Activated T-helper 1 cell treated with anti-CD3 and anti-CD28 coated beads, Interleukin-12 subunit alpha, Interleukin-12 subunit beta, Interleukin-2, Interleukin-4 antibody, amounts not matched to agents 30 ng/mL and 10 ng/mL and 1 ng/mL, durations not matched to agents 14 hours and 24 hours and 36 hours (primary cell): ENCODE results near the gene SYTL3. TPM values are rescaled to one million over a fixed set of nuclear protein-coding genes. Genes with fewer than 3 reads are reported as not detected.

Experiments used
- DNase-seq: peaks from one replicate; pipeline ENCODE4 v3.0.0; 2021; ENCODE audit warnings: low spot score
- H3K27ac Mint-ChIP-seq: one replicate; pipeline ENCODE4 v1.8.0; 2021; ENCODE audit warnings: mild to moderate bottlenecking, mixed read lengths
- H3K27me3 Mint-ChIP-seq: one replicate; pipeline ENCODE4 v1.8.0; 2022; ENCODE audit warnings: mild to moderate bottlenecking, moderate library complexity, mixed read lengths; ENCODE audit not compliant: insufficient read depth
- H3K36me3 Mint-ChIP-seq: one replicate; pipeline ENCODE4 v1.8.0; 2021; ENCODE audit warnings: low read depth, mixed read lengths
- H3K4me1 Mint-ChIP-seq: one replicate; pipeline ENCODE4 v1.8.0; 2021; ENCODE audit warnings: low read depth, mixed read lengths
- H3K4me3 Mint-ChIP-seq: one replicate; pipeline ENCODE4 v1.8.0; 2021; ENCODE audit warnings: mild to moderate bottlenecking, moderate library complexity, mixed read lengths
- H3K9me3 Mint-ChIP-seq: one replicate; pipeline ENCODE4 v1.8.0; 2021; ENCODE audit warnings: mixed read lengths
- intact Hi-C: fragments of 100-400 bp; cut with micrococcal nuclease; formaldehyde crosslinking; loops from one replicate; pipeline ENCODE4 v1.15.1; 2024
- total RNA-seq: library from RNA; stranded (reverse); gene quantifications from 2 replicates; pipeline ENCODE4 v1.2.3, GENCODE V29; 2022

The SYTL3 gene
- total RNA-seq, 1 donor from 2014 or later, result 123 TPM

DNA sequence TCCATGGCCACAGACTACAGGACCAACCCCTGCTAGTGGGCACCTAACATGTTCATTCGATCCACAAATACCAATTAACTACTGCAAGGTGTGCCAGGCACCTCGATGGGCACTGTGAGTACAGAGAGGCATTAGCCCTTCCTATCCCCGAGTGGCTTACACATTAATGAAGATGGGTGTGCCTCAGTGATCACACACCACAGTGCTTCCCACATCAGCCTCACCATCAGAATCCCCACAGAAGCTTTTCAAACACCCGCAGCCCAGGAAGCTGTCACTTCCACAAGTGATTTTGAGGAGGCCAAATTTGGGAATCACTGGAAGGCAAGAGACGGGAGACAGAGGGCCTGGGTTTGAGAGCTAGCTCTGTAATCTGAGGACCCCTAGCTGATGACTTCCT, 145.7 kb downstream of the SYTL3 start:
- no peak for DNase-seq
- peaks cover 16% of the 10 kb centered on the region for H3K36me3 Mint-ChIP-seq
- no peak overlapping the region for H3K27ac Mint-ChIP-seq

GRCh38 chr6:158796353-158796752, 146.5 kb downstream of the SYTL3 start:
- H3K27me3 Mint-ChIP-seq, result no peaks in the 10 kb centered on the region
- no peak for DNase-seq
- H3K36me3 Mint-ChIP-seq, result peaks cover 13% of the 10 kb centered on the region
- no peaks in the 10 kb centered on the region for H3K9me3 Mint-ChIP-seq
- H3K4me3 Mint-ChIP-seq, result no peak overlapping the region
- H3K27ac Mint-ChIP-seq, result peak overlapping the region; percentile 75
- peaks cover 69% of the 10 kb centered on the region for H3K4me1 Mint-ChIP-seq
- intact Hi-C loops, result loop anchor here (2.0 to 5.0 kb wide), 3 partner anchors 56 to 144 kb away; partner anchors contain the start of gene SYTL3

More for the DNA sequence above, 145.7 kb downstream of the SYTL3 start:
- no peaks in the 10 kb centered on the region for H3K27me3 Mint-ChIP-seq
- H3K4me3 Mint-ChIP-seq, result no peak overlapping the region
- H3K4me1 Mint-ChIP-seq, result peaks cover 73% of the 10 kb centered on the region
- no peaks in the 10 kb centered on the region for H3K9me3 Mint-ChIP-seq
- intact Hi-C loops, result loop anchor here (5.0 kb wide), 2 partner anchors 72 to 143 kb away; partner anchors contain the start of gene SYTL3

- no peak for DNase-seq
- H3K36me3 Mint-ChIP-seq, result peaks cover 13% of the 10 kb centered on the region
- peaks cover 75% of the 10 kb centered on the region for H3K4me1 Mint-ChIP-seq
- H3K9me3 Mint-ChIP-seq, result no peaks in the 10 kb centered on the region
- H3K27me3 Mint-ChIP-seq, result no peaks in the 10 kb centered on the region
- no peak overlapping the region for H3K4me3 Mint-ChIP-seq
- intact Hi-C loops, result loop anchor here (1.0 to 5.0 kb wide), 5 partner anchors 19 to 198 kb away; partner anchors contain the start of gene SYTL3
- H3K27ac Mint-ChIP-seq, result peak overlapping the region; percentile 33
These were observed 147.8 kb downstream of the SYTL3 start for GRCh38 chr6:158797331-158798310.

DNA sequence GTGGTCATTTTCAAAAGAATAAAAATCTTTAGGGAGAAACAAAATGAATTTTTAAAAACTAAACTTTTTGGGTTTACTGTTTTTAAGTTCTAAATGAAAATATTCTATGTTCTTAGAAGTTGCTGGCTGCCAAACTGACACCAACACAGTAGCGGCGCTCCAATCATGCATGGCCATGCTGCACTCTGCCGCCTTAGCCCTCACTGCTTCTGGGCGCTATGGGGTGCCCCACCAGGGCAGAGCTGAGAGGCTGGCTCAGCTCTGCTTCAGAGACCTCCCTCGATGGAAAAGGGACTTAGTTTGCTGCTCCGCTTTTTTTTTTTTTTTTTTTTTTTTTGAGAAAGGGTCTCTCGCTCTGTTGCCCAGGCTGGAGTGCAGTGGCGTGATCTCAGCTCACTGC, 148.5 kb downstream of the SYTL3 start:
- Mint-ChIP-seq H3K27ac (peak overlapping the region; percentile 33), H3K9me3 (no peaks in the 10 kb centered on the region), H3K4me3 (no peak overlapping the region), H3K27me3 (no peaks in the 10 kb centered on the region), H3K4me1 (peaks cover 81% of the 10 kb centered on the region), H3K36me3 (peaks cover 16% of the 10 kb centered on the region)
- no peak for DNase-seq
- intact Hi-C loops, result loop anchor here (5.0 kb wide), 2 partner anchors 69 to 146 kb away; partner anchors contain the start of gene SYTL3

DNA sequence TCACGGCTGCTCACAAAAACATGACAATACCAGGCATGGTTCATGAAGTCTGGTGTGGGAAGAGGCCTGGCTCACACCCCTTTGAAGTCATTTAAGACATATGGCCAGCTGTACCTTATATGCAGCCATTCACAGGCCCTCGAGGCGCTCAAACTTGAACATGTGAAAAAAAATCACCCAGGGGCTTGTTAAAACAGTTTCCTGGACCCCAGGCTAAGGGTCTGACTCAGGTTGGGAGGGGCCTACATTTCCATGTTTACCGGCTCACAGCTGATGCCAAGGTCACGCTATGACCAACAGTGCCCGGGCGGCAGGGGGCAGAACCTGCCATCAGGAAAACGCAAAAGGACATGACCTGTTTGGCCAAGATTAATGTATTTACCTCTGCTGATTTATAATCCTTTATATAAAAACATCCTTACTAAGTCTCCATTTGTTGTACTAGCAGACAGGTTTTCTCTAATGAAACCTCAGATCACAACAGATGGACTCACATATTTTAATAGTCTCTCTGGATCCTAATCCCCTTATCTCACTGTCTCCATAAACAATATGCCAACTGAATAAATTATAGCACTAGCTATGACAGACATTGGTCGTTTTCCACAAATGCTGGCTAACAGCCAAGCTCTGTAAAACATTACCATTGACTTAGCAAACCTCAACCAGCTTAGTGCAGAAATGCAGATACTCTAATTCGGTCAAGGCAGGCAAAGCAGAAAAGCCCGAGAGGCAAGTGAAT, 149.4 kb downstream of the SYTL3 start:
- H3K4me1 Mint-ChIP-seq, result peaks cover 83% of the 10 kb centered on the region

GRCh38 chr6:158801655-158802294, 151.9 kb downstream of the SYTL3 start:
- Mint-ChIP-seq H3K36me3 (peaks cover 24% of the 10 kb centered on the region), H3K27me3 (no peaks in the 10 kb centered on the region), H3K27ac (no peak overlapping the region), H3K4me1 (peaks cover 87% of the 10 kb centered on the region), H3K9me3 (no peaks in the 10 kb centered on the region), H3K4me3 (no peak overlapping the region)
- DNase-seq, result no peak
- intact Hi-C loops, result no loop called here

More for the DNA sequence above, 149.4 kb downstream of the SYTL3 start:
- intact Hi-C loops, result loop anchor here (5.0 kb wide), 2 partner anchors 68 to 147 kb away; partner anchors contain the start of gene SYTL3
- Mint-ChIP-seq H3K36me3 (peaks cover 15% of the 10 kb centered on the region), H3K27me3 (no peaks in the 10 kb centered on the region), H3K9me3 (no peaks in the 10 kb centered on the region), H3K4me3 (no peak overlapping the region), H3K27ac (peak overlapping the region; percentile 69)
- DNase-seq, result no peak

DNA sequence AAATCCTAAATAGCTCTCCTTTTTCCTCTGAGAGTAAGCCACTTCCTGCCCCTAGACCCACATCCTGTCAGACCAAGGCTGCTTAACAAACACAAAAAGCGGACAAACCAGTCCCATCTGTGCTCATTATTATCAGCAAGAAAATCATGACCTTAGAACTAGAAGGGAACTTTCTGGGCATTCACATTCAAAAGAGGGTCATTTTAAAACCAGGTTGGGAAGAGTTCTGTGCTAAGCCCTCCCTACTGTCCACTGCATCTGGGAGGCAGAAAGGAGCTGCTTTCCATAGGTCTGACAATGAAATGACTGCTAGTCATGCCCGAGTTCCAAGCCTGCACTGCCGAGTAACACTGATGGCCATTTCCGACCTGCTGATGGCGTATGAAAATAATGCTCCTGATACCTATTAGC, 153.9 kb downstream of the SYTL3 start:
- DNase-seq, result peak; percentile 38
- no peaks in the 10 kb centered on the region for H3K9me3 Mint-ChIP-seq

DNA sequence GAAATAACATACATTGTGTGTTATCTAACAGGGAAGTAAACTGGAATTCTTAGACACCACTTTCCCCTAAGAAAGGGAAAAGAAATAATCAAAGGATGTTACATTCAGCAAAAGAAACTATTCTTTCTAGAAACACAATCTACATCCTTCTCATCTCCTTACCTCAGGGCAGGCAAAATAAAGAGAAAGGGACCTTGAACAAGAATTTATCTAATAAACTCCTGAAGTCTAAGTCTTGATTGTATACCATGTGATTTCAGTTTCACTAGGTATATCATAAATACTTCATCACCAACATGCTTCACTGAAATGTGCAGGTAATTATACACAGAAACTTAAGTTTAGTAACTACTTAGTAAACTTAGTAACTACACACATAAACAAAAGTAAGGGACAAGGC, 154.4 kb downstream of the SYTL3 start:
- no peak for DNase-seq
- H3K36me3 Mint-ChIP-seq, result peaks cover 30% of the 10 kb centered on the region
- H3K4me1 Mint-ChIP-seq, result peaks cover 88% of the 10 kb centered on the region
- peak overlapping the region; percentile 72 for H3K4me3 Mint-ChIP-seq
- H3K9me3 Mint-ChIP-seq, result no peaks in the 10 kb centered on the region
- intact Hi-C loops, result no loop called here
- H3K27me3 Mint-ChIP-seq, result no peaks in the 10 kb centered on the region
- peak overlapping the region; percentile 89 for H3K27ac Mint-ChIP-seq

More for the DNA sequence above, 153.9 kb downstream of the SYTL3 start:
- intact Hi-C loops, result loop anchor here (1.0 kb wide), 1 partner anchor 12 kb away; no protein-coding TSS in a partner anchor
- H3K4me1 Mint-ChIP-seq, result peaks cover 88% of the 10 kb centered on the region
- H3K27me3 Mint-ChIP-seq, result no peaks in the 10 kb centered on the region
- peaks cover 27% of the 10 kb centered on the region for H3K36me3 Mint-ChIP-seq
- H3K27ac Mint-ChIP-seq, result peak overlapping the region; percentile 89
- peak overlapping the region; percentile 72 for H3K4me3 Mint-ChIP-seq

DNA sequence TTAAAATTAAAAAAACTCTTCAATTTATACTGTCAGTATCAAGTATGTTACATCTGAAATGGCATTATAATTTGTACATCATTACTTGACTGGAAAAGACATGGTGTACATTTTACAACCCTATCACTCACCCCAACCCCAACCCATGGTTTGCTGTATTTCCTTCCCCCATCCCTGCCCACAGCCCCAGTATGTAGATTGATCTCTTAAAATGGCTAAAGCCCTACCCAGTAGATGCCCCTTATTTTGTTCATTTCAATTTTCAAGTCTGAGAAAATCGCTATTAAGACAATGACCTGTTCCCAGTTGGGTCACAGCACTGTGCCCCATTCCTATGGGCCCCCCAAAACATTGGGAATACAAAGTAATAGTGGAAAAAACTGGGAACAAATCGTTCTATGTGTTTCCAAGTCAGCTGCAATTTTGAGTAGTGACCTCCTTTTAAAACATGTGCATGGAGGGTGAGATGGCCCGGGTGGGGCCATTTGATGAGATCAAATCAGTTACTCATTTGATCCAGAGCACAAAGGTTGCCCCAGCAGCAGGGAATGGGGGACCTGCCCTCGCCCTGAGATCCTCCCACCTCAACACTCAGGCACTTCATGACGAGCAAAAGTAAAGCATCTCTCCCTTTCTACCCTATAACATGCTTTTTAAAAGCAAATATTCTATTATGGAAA, 156.0 kb downstream of the SYTL3 start:
- Mint-ChIP-seq H3K4me1 (peaks cover 87% of the 10 kb centered on the region), H3K27ac (peak overlapping the region; percentile 9), H3K4me3 (peak overlapping the region; percentile 31), H3K27me3 (no peaks in the 10 kb centered on the region), H3K9me3 (no peaks in the 10 kb centered on the region), H3K36me3 (peaks cover 41% of the 10 kb centered on the region)
- intact Hi-C loops, result no loop called here
- DNase-seq, result no peak

- H3K9me3 Mint-ChIP-seq, result no peaks in the 10 kb centered on the region
- no peak overlapping the region for H3K4me3 Mint-ChIP-seq
- peak overlapping the region; percentile 18 for H3K27ac Mint-ChIP-seq
- DNase-seq, result no peak
- intact Hi-C loops, result no loop called here
- H3K36me3 Mint-ChIP-seq, result peaks cover 44% of the 10 kb centered on the region
- no peaks in the 10 kb centered on the region for H3K27me3 Mint-ChIP-seq
- H3K4me1 Mint-ChIP-seq, result peaks cover 94% of the 10 kb centered on the region
These were observed 157.9 kb downstream of the SYTL3 start for GRCh38 chr6:158807515-158808441.

DNA sequence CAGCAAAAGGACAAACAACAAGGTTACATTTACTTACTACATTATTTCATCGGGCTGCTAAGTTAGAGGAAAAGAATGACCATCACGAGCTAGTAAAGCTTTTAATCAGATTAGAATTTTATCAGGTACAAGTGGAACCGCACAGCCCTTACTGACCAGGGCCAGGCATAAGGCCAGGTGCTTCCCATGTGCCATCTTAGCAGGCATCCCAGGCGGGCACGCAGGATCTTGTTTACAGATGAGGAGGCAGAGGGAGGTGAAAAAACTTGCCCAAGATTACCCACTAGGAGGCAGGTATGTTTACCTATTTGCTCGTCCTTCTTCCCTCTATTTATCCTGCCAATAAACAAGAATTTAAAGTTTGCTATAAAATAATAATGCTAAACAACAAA, 158.6 kb downstream of the SYTL3 start:
- no peaks in the 10 kb centered on the region for H3K9me3 Mint-ChIP-seq
- intact Hi-C loops, result no loop called here
- no peak overlapping the region for H3K4me3 Mint-ChIP-seq
- no peak for DNase-seq
- H3K4me1 Mint-ChIP-seq, result peaks cover 95% of the 10 kb centered on the region
- H3K27ac Mint-ChIP-seq, result no peak overlapping the region
- H3K27me3 Mint-ChIP-seq, result no peaks in the 10 kb centered on the region
- H3K36me3 Mint-ChIP-seq, result peaks cover 47% of the 10 kb centered on the region
